GM21423 (cell line): Measurements from ENCODE around the gene GALNT9.
"Not testable (repeated sequence)": the region's sequence is repeated elsewhere in the genome, so short reads cannot be mapped to it uniquely, and the experiment has no call there.

Experiments used
- ATAC-seq: cut with Tn5 transposase; IDR thresholded peaks from one replicate; pipeline ENCODE4 v1.9.1; 2021; ENCODE audit warnings: mild to moderate bottlenecking, moderate library complexity; ENCODE audit not compliant: unreplicated experiment

Gene GALNT9

GRCh38 chr12:132202929-132203721 is 126.3 kb downstream of the GALNT9 start:
- no peak for ATAC-seq

GRCh38 chr12:132201391-132202120 is 127.8 kb downstream of the GALNT9 start:
- ATAC-seq = no peak

GRCh38 chr12:132200800-132201199 is 128.6 kb downstream of the GALNT9 start:
- ATAC-seq = no peak

GRCh38 chr12:132199526-132200319 is 129.7 kb downstream of the GALNT9 start:
- ATAC-seq = no peak

GRCh38 chr12:132199101-132199500 is 130.3 kb downstream of the GALNT9 start:
- no peak for ATAC-seq

- ATAC-seq = no peak
Measured at GRCh38 chr12:132197581-132198354, 131.6 kb downstream of the GALNT9 start.

- ATAC-seq = no peak
Measured at GRCh38 chr12:132196873-132197390, 132.5 kb downstream of the GALNT9 start.

- no peak for ATAC-seq
Measured at GRCh38 chr12:132196038-132196872, 133.1 kb downstream of the GALNT9 start.

GRCh38 chr12:132195242-132195641 is 134.1 kb downstream of the GALNT9 start:
- not testable (repeated sequence) for ATAC-seq

GRCh38 chr12:132194556-132194955 is 134.8 kb downstream of the GALNT9 start:
- ATAC-seq = no peak

GRCh38 chr12:132194056-132194455 is 135.3 kb downstream of the GALNT9 start:
- ATAC-seq = no peak

GRCh38 chr12:132191715-132192553 is 137.5 kb downstream of the GALNT9 start:
- ATAC-seq = no peak

- ATAC-seq = no peak
Measured at GRCh38 chr12:132190834-132191500, 138.4 kb downstream of the GALNT9 start.

GRCh38 chr12:132190012-132190755 is 139.2 kb downstream of the GALNT9 start:
- peak; percentile 18 for ATAC-seq

- peak; percentile 94 for ATAC-seq
Measured at GRCh38 chr12:132189378-132190011, 139.9 kb downstream of the GALNT9 start.

- no peak for ATAC-seq
Measured at GRCh38 chr12:132188916-132189325, 140.5 kb downstream of the GALNT9 start.

GRCh38 chr12:132188451-132188901 is 140.9 kb downstream of the GALNT9 start:
- ATAC-seq = no peak
